ENCODE measurements around the gene PSMB7. TPM values are rescaled to one million over a fixed set of nuclear protein-coding genes. Genes with fewer than 3 reads are reported as not detected.

Gene PSMB7
- total and polyA plus RNA-seq, 2 donors (not counting 1 experiment from before 2014, with no cell fraction given) = 69.5 to 73.1 TPM

- Histone ChIP-seq H3K36me3 (replicated peaks in 1 of 2; ENCODE audit: control extremely low read depth in 1 of 2, control insufficient read depth in 1 of 2, extremely low read depth in 1 of 2, insufficient read depth in 2 of 2, low read length in 1 of 2) (no peaks in the 10 kb centered on the region), H3K9ac (ENCODE audit: low read length) (no peak overlapping the region), H3K4me2 (replicated peaks; ENCODE audit: low read depth, low read length, poor library complexity, severe bottlenecking) (no peak overlapping the region), H4K20me1 (ENCODE audit: control insufficient read depth, insufficient read depth, low read length, poor library complexity, severe bottlenecking) (no peaks in the 10 kb centered on the region), H3K27ac (ENCODE audit: low read length in 2 of 2) (no peak overlapping the region), H3K79me2 (ENCODE audit: control insufficient read depth, insufficient read depth, low read length) (no peaks in the 10 kb centered on the region), H3K27me3 (replicated peaks in 1 of 4; ENCODE audit: control extremely low read depth in 1 of 4, control insufficient read depth in 3 of 4, insufficient read depth in 4 of 4, low read length in 3 of 4) (peaks cover 0 to 13% (median 0%) of the 10 kb centered on the region in 4 experiments), H3K4me3 (ENCODE audit: control extremely low read depth in 1 of 5, extremely low read depth in 1 of 5, insufficient read depth in 1 of 5, low read depth in 2 of 5, low read length in 4 of 5) (no peak overlapping the region), H2AFZ (ENCODE audit: insufficient read depth, low read depth, low read length, poor library complexity, severe bottlenecking) (no peak overlapping the region), H3K4me1 (ENCODE audit: control insufficient read depth in 2 of 2, insufficient read depth in 2 of 2, low read length in 2 of 2) (no peaks in the 10 kb centered on the region), H3K9me3 (ENCODE audit: control extremely low read depth in 1 of 3, control insufficient read depth in 2 of 3, insufficient read depth in 1 of 3, low read length in 2 of 3) (peaks cover 0 to 23% (median 7%) of the 10 kb centered on the region in 3 donors)
- Mint-ChIP-seq H3K4me1 (no peaks in the 10 kb centered on the region), H3K27ac (no peak overlapping the region), H3K9me3 (ENCODE audit: insufficient read depth) (peaks cover 3% of the 10 kb centered on the region), H3K27me3 (peaks cover 40% of the 10 kb centered on the region), H3K4me3 (no peak overlapping the region)
- DNase-seq (no peak), ATAC-seq (ENCODE audit: low read depth) (no peak)
- CTCF ChIA-PET = no interaction called here
- POLR2A ChIA-PET = no interaction called here
- TF ChIP-seq CTCF (IDR thresholded peaks at IDR 0.05) (no peak), EZH2 (IDR thresholded peaks at IDR 0.05; ENCODE audit: borderline replicate concordance, insufficient read depth, low read depth, low read length, poor library complexity, severe bottlenecking) (no peak)
- intact Hi-C loops (cut with micrococcal nuclease) = no loop called here
These were observed 27.1 kb upstream of the PSMB7 start for GRCh38 chr9:124442379-124442778.

GRCh38 chr9:124441291-124441690 is 26.0 kb upstream of the PSMB7 start:
- Mint-ChIP-seq H3K27me3 (peaks cover 35% of the 10 kb centered on the region), H3K4me1 (no peaks in the 10 kb centered on the region), H3K4me3 (no peak overlapping the region), H3K9me3 (ENCODE audit: insufficient read depth) (peaks cover 3% of the 10 kb centered on the region), H3K27ac (no peak overlapping the region)
- no peaks in the 10 kb centered on the region for H3K79me2 ChIP-seq (ENCODE audit: control insufficient read depth, insufficient read depth, low read length)
- CTCF ChIA-PET = no interaction called here
- peaks cover 0 to 23% (median 7%) of the 10 kb centered on the region in 3 donors for H3K9me3 ChIP-seq (ENCODE audit: control extremely low read depth in 1 of 3, control insufficient read depth in 2 of 3, insufficient read depth in 1 of 3, low read length in 2 of 3)
- H3K9ac ChIP-seq (ENCODE audit: low read length) = no peak overlapping the region
- 9% methylated on average over 15 of the region's 16 CpGs for WGBS (ENCODE audit: insufficient coverage)
- H3K4me2 ChIP-seq (replicated peaks; ENCODE audit: low read depth, low read length, poor library complexity, severe bottlenecking) = no peak overlapping the region
- H3K4me1 ChIP-seq (ENCODE audit: control insufficient read depth in 2 of 2, insufficient read depth in 2 of 2, low read length in 2 of 2) = no peaks in the 10 kb centered on the region
- H3K27ac ChIP-seq (ENCODE audit: low read length in 2 of 2) = no peak overlapping the region
- peaks cover 0 to 10% (median 0%) of the 10 kb centered on the region in 4 experiments for H3K27me3 ChIP-seq (replicated peaks in 1 of 4; ENCODE audit: control extremely low read depth in 1 of 4, control insufficient read depth in 3 of 4, insufficient read depth in 4 of 4, low read length in 3 of 4)
- H4K20me1 ChIP-seq (ENCODE audit: control insufficient read depth, insufficient read depth, low read length, poor library complexity, severe bottlenecking) = no peaks in the 10 kb centered on the region
- TF ChIP-seq CTCF (IDR thresholded peaks at IDR 0.05) (no peak), EZH2 (IDR thresholded peaks at IDR 0.05; ENCODE audit: borderline replicate concordance, insufficient read depth, low read depth, low read length, poor library complexity, severe bottlenecking) (no peak)
- no peak overlapping the region for H3K4me3 ChIP-seq (ENCODE audit: control extremely low read depth in 1 of 5, extremely low read depth in 1 of 5, insufficient read depth in 1 of 5, low read depth in 2 of 5, low read length in 4 of 5)
- DNase-seq = no peak
- no peak for ATAC-seq (ENCODE audit: low read depth)
- intact Hi-C loops (cut with micrococcal nuclease) = no loop called here
- POLR2A ChIA-PET = no interaction called here
- H2AFZ ChIP-seq (ENCODE audit: insufficient read depth, low read depth, low read length, poor library complexity, severe bottlenecking) = no peak overlapping the region
- no peaks in the 10 kb centered on the region for H3K36me3 ChIP-seq (replicated peaks in 1 of 2; ENCODE audit: control extremely low read depth in 1 of 2, control insufficient read depth in 1 of 2, extremely low read depth in 1 of 2, insufficient read depth in 2 of 2, low read length in 1 of 2)

Measured in B cell (primary cell).